Activated effector memory CD4-positive, alpha-beta T cell treated with Interleukin-2 at 50 U/mL for 16 hours (primary cell): Measurements from ENCODE around the gene GMPR.
"Not testable (repeated sequence)": the region's sequence is repeated elsewhere in the genome, so short reads cannot be mapped to it uniquely, and the experiment has no call there.

ENCODE experiments used
- DNase-seq: peaks from one replicate; pipeline ENCODE4 v3.0.0-alpha.2; 2020

GMPR gene

DNA sequence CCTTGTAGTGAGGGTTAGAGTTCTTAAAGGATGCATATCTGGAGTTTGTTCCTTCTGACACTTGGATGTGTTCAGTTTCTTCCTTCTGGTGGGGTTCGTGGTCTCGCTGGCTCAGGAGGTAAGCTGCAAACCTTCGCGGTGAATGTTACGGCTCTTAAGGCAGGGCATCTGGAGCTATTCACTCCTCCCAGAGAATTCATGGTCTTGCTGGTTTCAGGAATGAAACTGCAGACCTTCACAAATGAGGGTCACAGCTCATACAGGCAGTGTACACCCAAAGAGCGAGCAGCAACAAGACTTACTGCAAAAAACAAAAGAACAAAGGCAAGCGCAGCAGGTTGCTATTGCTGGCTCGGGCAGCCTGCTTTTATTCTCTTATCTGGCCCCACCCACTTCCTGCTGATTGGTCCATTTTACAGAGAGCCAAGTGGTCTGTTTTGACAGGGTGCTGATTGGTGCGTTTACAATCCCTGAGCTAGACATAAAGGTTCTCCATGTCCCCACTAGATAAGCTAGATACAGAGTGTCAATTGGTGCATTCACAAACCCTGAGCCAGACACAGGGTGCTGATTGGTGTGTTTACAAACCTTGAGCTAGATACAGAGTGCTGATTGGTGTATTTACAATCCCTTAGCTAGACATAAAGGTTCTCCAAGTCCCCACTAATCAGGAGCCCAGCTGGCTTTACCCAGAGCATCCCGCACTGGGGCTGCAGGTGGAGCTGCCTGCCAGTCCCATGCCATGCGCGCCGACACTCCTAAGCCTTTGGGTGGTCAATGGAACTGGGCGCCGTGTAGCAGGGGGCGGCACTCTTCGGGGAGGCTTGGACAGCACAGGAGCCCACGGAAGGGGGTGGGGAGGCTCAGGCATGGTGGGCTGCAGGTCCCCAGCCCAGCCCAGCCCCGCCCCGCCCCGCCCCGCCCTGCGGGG, 12.0 kb upstream of the GMPR start:
- not testable (repeated sequence) for DNase-seq

DNA sequence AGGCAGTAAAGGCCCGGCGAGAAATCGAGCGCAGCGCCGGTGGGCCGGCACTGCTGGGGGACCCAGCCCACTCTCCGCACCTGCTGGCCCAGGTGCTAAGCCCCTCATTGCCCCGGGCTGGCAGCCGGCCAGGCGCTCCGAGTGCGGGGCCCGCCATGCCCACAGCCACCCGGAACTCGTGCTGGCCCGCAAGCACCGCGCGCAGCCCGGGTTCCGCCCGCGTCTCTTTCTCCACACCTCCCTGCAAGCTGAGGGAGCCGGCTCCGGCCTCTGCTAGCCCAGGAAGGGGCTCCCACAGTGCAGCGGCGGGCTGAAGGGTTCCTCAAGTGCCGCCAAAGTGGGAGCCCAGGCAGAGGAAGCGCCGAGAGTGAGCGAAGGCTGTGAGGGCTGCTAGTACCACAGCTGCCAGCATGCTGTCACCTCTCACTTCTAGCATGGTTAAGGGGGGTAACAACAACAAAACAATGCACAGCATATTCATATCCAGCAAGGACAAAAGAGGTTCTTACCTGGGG, 11.3 kb upstream of the GMPR start:
- no peak for DNase-seq

DNA sequence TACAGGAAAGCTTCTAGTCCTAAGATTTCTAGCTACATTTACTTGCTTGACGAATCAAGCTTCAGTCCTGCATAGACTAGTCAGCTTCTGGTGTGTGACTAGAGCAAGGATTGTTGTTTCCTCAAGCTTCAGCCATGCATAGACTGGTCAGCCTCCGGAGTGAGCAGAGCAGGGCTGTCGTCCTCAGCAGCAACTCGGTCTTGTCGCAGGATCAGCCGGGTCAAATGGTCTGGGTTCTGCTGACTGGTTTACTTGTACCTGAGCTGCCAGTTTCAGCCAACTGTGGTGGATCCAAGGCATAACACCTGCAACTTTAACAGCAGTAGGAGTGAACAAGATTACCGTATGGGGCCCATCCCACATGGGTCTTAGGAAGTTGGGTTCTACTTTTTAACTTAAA, 10.8 kb upstream of the GMPR start:
- no peak for DNase-seq

DNA sequence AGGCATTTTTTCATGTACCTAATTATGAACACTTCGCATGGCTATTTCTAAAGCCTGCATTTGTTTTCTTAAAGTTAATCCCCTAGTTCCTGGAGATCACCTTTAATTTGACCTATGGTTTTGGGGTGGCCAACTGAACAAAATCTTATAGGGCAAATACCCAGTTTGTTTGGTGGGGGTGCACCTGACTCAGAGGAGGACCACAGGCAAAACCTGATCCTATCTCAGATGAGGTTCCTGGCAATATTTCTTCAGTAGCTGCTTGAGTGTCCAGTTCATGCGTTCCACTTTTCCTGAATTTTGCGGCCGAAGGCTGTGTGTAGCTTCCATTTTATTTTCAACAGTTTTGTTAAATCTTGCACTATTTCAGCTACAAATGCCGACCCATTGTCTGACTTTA, 10.3 kb upstream of the GMPR start:
- DNase-seq = no peak

DNA sequence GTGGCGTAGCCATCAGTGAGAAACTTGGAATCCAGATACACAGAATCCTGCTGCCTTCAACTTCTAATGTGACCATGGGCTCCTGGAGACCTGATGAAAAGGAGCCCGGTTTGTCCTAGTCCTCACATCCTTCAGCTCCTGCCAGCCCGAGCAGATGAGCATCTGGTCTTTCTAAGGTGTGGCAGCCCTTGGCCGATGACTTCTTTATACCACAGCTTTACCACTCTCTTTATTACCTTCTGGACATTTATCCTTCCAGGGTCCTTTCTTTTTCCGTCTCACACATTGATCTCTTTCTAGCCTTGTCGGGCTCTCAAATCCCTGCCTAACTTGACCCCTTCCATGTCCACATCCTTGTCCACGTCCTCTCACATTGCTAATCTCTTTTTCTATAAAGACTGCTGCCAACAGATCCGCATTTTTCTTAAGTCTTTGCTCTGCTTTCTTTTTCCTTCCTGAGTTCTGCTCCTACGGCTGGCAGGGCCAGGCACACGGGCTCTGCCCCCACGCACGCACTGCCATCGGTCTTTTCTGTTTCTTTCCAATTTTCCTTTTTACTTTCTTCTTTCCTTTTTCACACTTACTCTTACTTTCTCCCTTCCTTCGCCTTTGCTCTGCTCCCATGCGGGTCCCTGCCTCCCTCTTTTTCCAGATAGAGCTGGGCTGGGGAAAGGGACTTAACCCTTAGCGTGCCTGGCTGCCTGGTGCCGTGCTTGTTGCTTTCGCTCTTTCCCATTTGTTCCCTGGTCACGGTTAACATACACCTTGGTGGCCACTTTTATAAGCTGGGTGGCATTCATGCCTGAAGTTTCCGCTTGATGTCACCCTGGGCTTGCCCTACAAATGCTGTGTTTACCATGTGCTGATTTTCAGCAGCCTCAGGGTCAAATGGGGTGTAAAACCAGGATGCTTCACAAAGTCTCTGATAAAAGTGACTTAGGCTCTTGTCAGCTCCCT, 9.4 kb upstream of the GMPR start:
- DNase-seq = no peak

DNA sequence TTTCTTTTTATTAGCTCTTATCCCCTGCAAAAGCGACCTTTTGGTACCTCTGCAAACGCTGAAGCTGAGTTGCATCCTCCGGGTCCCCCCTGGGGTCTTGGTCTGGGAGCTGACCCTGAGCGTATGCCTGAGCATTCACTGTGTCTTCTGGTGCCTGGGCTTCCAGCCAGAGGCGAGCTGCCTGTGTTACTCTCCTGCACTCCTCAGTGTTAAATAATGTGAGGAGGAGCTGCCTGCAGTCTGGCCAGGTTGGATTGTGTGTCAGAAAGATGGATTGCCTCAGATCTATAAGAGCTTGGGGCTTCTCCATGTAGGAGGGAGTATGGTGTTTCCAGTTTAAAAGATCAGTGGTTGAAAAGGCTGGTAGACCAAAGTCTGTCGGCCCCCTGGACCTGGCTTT, 8.7 kb upstream of the GMPR start:
- DNase-seq = no peak

DNA sequence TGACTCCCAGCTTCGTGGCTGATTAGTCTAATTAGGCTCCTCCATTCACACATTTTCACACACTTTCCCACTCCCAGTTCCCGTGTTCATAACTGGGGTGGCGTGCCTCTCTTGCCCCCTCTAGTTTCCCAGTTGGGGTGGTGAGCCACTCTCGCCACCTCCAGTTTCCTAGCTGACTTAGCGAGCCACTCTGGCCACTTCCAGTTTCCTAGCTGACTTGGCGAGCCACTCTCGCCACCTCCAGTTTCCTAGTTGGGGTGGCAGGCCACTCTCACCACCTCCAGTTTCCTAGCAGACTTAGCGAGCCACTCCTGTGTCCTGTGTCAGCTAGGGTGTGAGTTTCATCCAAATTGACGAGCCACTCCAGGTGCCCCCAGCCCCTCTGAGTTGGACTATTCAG, 7.4 kb upstream of the GMPR start:
- DNase-seq = no peak

DNA sequence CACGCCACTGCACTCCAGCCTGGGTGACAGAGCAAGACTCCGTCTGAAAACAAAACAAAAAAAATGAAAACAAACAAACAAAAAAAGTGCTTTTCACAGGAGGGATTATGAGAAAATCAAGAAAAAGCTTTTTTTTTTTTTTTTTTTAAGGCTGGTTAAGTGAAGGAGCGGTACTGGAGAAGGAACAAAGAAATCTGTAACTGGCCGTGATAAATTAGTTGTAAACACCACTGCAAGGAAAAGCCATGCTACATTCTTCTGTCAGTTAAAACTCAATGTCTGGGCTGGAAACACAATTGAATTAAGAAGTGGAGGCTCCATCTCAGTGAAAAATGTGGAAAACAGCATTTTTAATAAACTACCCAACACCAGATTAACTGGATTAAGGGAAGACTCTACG, 6.3 kb upstream of the GMPR start:
- no peak for DNase-seq

DNA sequence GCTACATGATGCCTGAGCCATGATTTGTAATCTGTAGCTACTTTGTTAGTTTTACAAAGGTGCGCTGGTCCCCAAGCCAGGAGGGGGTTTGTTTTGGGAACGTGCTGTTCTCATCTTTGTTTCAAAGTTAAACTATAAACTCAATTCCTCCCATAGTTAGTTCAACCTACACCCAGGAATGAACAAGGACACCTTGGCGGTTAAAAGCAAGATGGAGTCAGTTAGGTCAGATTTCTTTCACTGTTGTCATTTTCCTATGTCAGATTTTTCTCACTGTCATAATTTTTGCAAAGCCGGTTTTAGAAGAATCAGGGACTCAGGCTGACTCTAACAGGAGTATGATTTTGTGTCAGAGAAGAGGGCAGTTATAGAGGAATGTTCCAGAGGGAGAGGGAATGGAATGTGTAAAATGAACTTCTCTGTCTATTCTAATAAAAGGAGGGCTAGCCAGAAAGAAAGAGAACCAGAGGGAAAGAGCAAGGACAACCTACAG, 2.3 kb upstream of the GMPR start:
- no peak for DNase-seq

DNA sequence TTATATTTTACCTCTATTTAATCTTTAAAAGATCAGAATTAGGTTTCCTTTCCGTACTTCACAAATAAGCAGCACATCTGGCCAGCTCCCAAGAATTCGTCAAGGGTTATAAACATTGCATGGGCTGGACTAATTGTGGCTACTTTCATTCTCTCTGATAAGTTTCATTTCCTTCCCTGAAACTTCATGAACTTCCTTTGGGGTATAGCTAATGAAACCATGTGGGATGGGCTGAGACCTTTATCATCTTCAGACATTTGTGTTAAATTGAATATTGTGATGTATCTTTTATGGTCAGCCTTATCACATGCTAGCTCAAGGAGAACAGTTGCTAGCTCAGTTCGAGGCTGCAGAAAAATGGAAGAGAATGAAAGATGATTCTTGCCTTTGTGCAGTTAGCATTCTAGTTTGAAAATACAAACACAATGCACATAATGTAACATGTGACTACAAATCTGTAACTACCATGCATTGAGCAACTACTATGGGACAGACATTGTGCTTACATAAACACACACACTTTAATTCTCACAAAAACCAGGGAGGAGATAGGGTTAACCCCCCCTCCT, 1.7 kb upstream of the GMPR start:
- DNase-seq = no peak

DNA sequence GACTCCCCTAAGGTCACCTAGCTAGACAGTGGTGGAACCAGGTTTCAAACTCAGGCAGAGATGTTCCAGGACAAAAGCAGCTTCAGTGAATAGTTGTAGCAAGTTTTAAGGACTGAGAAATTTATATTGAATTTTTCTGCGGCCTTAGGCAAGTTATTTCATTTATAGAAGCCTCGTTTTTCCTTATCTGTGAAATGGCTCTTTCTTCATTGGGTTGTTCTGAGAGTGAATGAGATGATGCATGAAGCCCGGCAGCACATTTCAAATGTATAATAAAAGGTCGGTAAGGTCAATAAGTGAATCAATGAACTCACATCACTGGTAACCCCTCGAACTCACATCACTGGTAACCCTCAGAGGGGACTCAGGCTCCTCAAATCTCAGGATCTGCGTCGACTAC, 1.1 kb upstream of the GMPR start:
- DNase-seq = no peak

DNA sequence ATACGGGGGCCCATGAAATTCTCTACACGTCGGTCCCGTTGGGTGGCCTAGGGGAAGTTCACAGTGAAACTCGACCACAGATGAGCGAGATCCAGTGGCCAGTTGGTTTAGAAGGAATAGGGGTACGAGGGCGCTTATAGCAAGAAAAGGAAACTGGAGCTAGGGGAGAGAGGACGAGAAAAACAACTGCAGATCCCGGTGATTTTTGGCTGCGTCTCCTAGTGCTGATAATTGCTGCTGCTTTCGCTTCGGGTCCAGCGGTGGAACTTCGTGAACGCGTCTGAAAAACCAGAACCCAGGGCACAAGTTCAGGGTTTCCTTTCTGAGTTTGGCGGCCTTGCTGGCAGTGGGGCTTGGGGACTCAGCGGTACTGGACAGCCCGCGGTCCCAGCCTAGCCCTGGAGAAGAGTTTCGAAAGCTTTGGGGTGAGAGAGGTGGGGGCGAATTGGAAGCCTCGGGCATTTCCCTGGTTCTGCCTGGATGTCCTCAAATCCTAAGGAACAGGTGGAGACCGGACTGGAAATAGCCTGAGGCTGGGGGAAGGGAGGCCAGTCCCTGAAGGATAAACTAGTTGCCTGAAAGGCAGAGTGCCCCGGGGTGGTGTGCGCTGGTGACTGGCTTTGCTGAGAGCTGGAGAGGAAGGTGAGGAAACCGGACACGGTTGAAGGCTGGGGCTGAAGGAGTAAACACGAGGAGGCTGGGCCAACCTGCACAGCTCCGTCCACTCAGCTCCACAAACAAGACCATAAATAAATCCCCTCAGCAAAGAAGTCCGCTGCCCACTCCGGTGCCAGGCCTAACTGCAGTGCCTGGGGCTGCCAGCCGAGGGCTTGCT, 793 bp downstream of the GMPR start:
- no peak for DNase-seq

DNA sequence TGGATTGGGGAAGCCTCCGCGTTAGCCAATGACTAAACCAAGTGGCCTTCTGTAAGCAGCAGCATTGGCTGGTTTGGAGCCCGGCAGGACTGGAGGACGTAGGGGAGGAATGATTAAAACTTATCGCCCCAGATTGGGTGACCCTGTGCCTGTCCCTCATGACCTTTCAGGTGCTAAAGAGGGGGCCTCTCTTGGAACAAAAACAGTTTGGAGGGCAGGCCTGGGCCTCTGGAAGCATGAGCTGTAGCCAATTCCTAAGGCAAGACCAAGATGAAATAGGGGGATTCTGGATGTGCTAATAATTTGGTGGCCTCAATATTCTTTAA, 1.4 kb downstream of the GMPR start:
- no peak for DNase-seq

DNA sequence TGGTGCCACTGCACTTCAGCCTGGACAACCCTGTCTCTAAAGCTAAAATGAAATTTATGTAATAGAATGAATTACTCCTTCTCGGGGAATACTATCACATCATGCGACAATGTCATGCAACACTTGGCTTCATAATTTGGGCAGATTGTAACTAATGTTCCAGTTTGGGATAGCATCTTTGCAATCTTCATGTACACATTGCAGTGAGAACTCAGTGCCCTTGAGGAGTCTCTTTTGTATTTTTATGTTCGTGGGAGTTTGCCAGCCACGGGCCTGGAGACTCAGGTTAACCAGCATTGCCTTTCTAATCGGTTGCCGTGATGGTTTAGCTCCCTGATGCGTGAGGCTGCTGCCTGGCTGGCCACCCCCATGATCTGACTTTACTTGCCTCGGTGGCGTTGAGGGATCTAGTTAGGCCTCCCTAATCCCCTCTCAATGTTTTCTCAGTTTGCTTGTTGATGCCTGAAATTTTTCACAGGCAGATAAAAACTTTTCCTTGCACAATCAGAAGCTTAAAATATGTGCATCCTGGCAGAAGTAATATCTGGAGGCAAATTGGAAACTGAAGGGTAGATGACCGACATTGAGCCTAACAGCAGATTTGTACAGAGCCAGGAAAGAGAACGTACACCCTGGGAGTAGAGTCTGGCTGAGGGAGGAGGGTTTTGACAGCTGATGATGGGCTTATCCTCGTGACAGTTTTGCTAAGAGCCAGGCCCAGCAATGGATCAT, 2.4 kb downstream of the GMPR start:
- DNase-seq = no peak

DNA sequence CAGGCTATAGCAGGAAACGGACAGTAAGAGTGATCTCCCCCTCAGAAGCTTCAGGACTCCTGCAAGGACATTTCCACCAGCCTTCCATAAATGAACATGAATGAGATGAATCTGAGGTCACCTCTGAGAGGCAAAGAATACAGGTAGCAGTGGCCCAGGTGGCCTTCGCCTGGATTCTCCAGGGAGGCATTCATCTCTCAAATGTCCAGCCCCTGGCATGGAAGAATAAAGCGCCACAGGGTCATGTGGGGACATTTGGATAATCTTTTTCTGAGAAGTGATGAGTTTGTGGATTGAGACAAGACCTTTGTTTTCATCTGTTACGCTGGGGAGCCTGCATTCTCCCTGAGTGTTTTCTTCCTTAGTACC, 2.9 kb downstream of the GMPR start:
- DNase-seq = no peak

DNA sequence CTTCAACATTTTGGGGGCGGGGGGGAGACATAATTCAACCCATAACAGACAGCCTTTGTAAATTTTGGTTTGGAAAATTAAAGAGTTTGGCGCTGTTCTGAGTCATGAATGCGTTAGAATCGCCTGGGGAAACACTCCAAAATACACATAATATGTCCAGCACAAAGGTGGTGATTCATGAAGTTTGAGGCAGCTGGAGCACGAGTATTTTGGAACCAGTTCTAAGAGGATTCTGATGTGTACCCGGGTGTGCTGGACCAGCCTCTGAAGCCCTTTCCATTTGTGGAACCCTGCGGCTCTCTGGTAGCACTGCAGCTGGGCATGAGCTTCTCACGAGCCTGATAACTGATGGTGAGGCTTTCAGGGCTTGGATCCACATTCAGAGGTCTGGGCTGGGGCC, 4.7 kb downstream of the GMPR start:
- no peak for DNase-seq

DNA sequence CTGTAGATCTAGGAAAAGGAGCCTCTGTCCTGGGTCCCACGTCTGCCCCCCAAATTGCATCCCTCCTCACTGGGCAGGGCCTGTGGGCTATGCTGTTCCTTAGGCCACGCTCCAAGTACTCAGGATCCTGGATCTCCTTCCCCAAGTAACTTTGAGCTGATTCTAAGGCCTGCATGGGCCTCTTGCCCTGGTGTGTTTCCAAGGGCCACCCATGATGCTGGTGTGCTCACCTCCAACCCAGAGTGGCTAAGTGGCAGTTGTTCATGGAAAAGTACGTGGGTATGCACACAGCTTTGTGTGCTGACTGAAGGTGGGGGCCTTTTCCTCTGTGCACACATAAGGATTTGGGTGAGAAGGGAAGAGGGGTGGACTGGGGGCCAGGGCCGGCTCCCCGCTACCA, 5.3 kb downstream of the GMPR start:
- DNase-seq = no peak

DNA sequence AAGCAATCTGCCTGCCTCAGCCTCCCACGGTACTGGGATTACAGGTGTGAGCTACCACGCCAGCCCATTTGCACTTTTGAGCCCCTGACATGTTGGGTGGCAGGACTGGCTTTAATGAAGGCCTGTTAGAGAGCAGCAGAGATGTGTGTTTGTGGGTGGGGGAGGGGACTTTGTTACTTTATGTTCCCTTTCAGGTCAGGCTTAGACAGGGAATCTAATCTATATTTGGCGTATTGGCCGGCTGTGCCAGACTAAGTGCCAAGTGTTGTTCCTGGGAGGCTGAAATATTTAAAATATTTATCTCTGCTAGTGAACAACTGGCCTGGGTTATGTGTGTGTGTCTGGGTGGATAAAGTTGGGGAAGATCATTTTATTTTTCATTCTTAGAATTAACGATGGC, 6.1 kb downstream of the GMPR start:
- no peak for DNase-seq

DNA sequence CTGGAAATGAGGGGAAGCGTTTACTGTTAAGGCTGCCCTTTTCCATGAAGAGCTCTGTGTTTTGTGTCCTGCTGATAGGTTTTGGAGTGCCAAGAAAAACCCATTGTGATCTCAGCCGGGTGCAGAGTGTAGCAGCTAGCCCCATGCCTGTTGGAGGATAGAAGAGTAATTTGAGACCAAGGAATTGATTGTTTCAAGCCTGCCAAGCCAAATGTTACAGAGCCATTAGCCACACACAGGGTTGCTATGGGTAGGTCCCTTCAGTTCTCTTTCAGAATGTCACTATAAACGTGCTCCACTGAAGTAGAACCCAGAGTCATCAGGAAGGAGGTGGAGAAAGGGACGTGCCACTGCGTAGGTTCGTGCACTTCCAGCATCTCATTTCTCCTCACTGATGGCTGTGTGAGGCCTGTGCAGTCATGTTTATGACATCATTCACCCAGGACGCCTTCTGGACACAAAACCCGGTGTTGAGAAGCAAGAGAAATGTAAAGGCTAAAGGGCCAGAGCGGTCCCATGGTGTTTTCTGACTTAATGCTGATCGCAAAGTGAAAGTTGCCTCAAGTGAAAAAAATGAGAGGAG, 6.6 kb downstream of the GMPR start:
- DNase-seq = no peak

DNA sequence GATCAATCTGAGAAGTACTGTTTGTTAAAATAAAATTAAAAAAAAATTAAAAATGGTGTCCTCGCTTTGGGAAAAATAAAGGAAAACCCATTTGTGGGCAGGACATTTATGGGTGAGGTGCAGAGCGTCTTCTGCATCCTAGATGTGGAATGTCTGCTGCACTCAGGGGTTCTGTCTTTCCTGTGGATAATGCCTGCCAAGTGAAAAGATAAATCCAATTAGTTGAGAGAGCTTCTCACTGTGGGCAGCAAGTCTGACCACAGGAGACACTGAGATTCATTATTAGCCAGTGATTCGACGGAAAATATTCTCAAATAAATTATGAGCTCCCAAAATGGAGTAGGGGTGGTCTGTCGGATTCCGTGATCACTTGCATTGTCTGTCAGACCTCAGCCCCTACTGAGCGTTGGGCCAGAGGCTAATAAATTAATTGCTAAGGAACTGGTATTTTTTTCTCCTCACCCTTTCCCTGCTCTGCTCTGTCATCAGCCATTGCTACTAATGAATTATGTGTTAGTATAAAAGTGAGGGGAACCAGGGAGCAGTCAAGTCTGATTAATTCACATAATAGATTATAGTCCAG, 10.0 kb downstream of the GMPR start:
- no peak for DNase-seq

DNA sequence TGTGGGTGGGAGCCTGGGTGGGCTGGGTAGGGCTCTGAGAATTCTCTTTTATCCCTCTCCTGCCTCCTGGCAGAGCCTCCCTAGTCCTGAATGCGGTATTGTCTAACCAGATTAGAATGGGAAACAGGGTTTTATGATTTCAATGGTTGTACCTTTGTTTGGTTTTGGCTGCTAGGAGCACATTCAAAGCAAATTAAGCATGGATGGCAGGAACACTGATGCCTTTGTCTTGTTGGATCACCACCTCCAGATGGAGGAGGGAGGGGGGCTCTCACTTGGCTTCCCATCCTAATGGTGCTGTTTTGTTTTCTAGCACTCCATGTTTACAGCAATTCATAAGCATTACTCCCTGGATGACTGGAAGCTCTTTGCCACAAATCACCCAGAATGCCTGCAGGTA, 11.6 kb downstream of the GMPR start:
- DNase-seq = no peak
